ENCODE data around the gene SMYD1. TPM values are rescaled to one million over a fixed set of nuclear protein-coding genes. Genes with fewer than 3 reads are reported as not detected.

SMYD1 gene
- total RNA-seq, 1 experiment from 2014 or later: not detected

GRCh38 chr2:88051792-88052191, 15.8 kb upstream of the SMYD1 start:
- Mint-ChIP-seq H3K27me3 (ENCODE audit: unreplicated experiment) (no peaks in the 10 kb centered on the region), H3K36me3 (ENCODE audit: insufficient read depth, unreplicated experiment) (peaks cover 54% of the 10 kb centered on the region), H3K27ac (ENCODE audit: unreplicated experiment) (no peak overlapping the region), H3K4me1 (ENCODE audit: low read depth, unreplicated experiment) (peaks cover 31% of the 10 kb centered on the region), H3K4me3 (ENCODE audit: low read depth, unreplicated experiment) (no peak overlapping the region), H3K9me3 (ENCODE audit: low read depth, unreplicated experiment) (no peaks in the 10 kb centered on the region)
- intact Hi-C loops (cut with micrococcal nuclease; ENCODE audit: unreplicated experiment): no loop called here
- CTCF ChIA-PET: no interaction called here
- DNase-seq: no peak
- TF ChIP-seq, protein P1, sequence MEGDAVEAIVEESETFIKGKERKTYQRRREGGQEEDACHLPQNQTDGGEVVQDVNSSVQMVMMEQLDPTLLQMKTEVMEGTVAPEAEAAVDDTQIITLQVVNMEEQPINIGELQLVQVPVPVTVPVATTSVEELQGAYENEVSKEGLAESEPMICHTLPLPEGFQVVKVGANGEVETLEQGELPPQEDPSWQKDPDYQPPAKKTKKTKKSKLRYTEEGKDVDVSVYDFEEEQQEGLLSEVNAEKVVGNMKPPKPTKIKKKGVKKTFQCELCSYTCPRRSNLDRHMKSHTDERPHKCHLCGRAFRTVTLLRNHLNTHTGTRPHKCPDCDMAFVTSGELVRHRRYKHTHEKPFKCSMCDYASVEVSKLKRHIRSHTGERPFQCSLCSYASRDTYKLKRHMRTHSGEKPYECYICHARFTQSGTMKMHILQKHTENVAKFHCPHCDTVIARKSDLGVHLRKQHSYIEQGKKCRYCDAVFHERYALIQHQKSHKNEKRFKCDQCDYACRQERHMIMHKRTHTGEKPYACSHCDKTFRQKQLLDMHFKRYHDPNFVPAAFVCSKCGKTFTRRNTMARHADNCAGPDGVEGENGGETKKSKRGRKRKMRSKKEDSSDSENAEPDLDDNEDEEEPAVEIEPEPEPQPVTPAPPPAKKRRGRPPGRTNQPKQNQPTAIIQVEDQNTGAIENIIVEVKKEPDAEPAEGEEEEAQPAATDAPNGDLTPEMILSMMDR (IDR thresholded peaks at IDR 0.05; ENCODE audit: unreplicated experiment): no peak
- BruUV-seq (replicated peaks): no TSS peak

DNA sequence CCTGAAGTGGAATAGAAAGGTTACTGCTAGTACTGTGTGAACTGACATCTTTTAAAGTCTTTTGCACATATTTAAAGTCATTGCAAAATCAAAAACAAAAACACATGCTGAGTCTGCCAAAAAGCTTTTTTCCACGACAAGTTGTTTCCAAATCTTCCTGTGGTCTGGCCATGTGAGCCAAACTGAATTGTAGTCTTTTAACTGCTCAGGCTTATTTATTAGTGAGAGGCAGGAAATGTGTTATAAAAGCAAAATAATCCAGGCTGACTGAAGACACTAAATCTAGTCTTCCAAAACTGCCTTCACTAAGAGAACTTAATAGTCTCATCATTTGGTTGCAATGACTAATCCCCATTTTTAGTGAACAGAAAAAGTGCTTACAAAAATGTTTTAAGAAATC, 14.3 kb upstream of the SMYD1 start:
- Mint-ChIP-seq H3K9me3 (ENCODE audit: low read depth, unreplicated experiment) (no peaks in the 10 kb centered on the region), H3K4me3 (ENCODE audit: low read depth, unreplicated experiment) (peak overlapping the region; percentile 79), H3K36me3 (ENCODE audit: insufficient read depth, unreplicated experiment) (peaks cover 54% of the 10 kb centered on the region), H3K27ac (ENCODE audit: unreplicated experiment) (no peak overlapping the region), H3K27me3 (ENCODE audit: unreplicated experiment) (no peaks in the 10 kb centered on the region), H3K4me1 (ENCODE audit: low read depth, unreplicated experiment) (peaks cover 45% of the 10 kb centered on the region)
- no TSS peak for BruUV-seq (replicated peaks)
- no peak for DNase-seq
- intact Hi-C loops (cut with micrococcal nuclease; ENCODE audit: unreplicated experiment): no loop called here
- CTCF ChIA-PET: no interaction called here
- TF ChIP-seq, protein P1 (IDR thresholded peaks at IDR 0.05; ENCODE audit: unreplicated experiment): no peak

- Mint-ChIP-seq H3K27ac (ENCODE audit: unreplicated experiment) (peak overlapping the region; percentile 79), H3K27me3 (ENCODE audit: unreplicated experiment) (no peaks in the 10 kb centered on the region), H3K4me3 (ENCODE audit: low read depth, unreplicated experiment) (peak overlapping the region; percentile 79), H3K36me3 (ENCODE audit: insufficient read depth, unreplicated experiment) (peaks cover 54% of the 10 kb centered on the region), H3K4me1 (ENCODE audit: low read depth, unreplicated experiment) (peaks cover 45% of the 10 kb centered on the region), H3K9me3 (ENCODE audit: low read depth, unreplicated experiment) (no peaks in the 10 kb centered on the region)
- intact Hi-C loops (cut with micrococcal nuclease; ENCODE audit: unreplicated experiment): no loop called here
- CTCF ChIA-PET: interaction anchor here (1.0 kb wide), 1 partner anchor 16 kb away, joined by 4 read pairs; no protein-coding TSS in a partner anchor
- BruUV-seq (replicated peaks): no TSS peak
- TF ChIP-seq, protein P1 (IDR thresholded peaks at IDR 0.05; ENCODE audit: unreplicated experiment): no peak
- no peak for DNase-seq
Observed at GRCh38 chr2:88053934-88054781, 13.5 kb upstream of the SMYD1 start.

DNA sequence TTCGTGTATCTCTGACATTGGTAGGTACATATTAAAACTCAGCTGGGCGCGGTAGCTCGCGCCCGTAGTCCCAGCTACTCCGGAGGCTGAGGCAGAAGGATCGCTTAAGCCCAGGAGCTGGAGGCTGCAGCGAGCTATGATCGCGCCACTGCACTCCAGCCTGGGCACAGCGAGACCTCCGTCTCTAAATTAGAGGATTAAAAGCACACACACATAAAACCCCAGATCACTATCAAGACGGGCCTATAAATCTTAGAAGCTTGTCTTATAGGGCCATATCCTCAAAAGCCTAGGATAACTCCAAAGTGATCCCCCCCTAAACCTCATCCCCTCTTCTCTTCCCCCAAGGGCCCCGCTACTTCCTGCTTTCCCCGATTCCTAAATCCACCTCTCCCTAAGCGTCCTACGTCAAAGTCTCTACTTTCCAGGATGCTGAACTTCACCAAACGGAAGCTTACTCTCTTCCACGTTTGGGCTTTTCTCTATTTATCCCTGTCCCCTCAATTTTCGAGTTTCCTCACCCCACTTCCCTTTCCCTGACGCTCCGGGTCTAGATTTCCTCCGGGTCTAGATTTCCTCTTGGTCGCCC, 12.7 kb upstream of the SMYD1 start:
- peaks cover 45% of the 10 kb centered on the region for H3K4me1 Mint-ChIP-seq (ENCODE audit: low read depth, unreplicated experiment)
- H3K27me3 Mint-ChIP-seq (ENCODE audit: unreplicated experiment): no peaks in the 10 kb centered on the region
- BruUV-seq (replicated peaks): no TSS peak
- peak overlapping the region; percentile 79 for H3K4me3 Mint-ChIP-seq (ENCODE audit: low read depth, unreplicated experiment)
- no peaks in the 10 kb centered on the region for H3K9me3 Mint-ChIP-seq (ENCODE audit: low read depth, unreplicated experiment)
- DNase-seq: no peak
- intact Hi-C loops (cut with micrococcal nuclease; ENCODE audit: unreplicated experiment): no loop called here
- H3K27ac Mint-ChIP-seq (ENCODE audit: unreplicated experiment): peak overlapping the region; percentile 79
- H3K36me3 Mint-ChIP-seq (ENCODE audit: insufficient read depth, unreplicated experiment): peaks cover 54% of the 10 kb centered on the region
- TF ChIP-seq, protein P1 (IDR thresholded peaks at IDR 0.05; ENCODE audit: unreplicated experiment): no peak
- CTCF ChIA-PET: interaction anchor here (1.0 kb wide), 1 partner anchor 17 kb away, joined by 4 read pairs; no protein-coding TSS in a partner anchor
